Measurements from ENCODE around the gene CAMK1D.

Gene CAMK1D

DNA sequence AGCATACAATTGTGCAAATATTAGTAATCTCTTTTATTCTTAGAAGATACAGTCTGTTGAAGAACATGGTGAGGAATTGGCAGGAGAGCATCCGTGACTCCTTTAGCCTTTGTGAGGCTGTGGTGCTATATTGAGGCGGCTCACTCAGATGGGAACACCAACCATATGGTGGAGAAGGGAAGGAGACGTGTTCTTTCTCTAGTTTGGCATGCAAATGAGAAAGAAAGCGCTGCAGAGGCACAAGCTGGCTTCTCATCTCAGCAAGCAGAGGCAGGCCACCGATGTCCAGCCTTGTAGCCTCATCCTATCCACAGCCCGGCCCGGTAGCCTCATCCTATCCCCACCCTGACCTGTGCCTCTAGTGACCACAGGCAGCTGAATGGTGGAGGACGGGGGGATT, 288.3 kb downstream of the CAMK1D start:
- CTCF ChIA-PET: no interaction called here
- Histone ChIP-seq H3K27ac (ENCODE audit: extremely low read depth, low read depth, low read length) (no peak overlapping the region), H3K4me1 (ENCODE audit: control insufficient read depth, insufficient read depth, low read length) (peaks cover 8% of the 10 kb centered on the region), H3K36me3 (ENCODE audit: control insufficient read depth in 2 of 2, insufficient read depth in 1 of 2, low read length in 2 of 2) (no peaks in the 10 kb centered on the region), H3K9me3 (ENCODE audit: control insufficient read depth, insufficient read depth, low read depth, low read length) (no peaks in the 10 kb centered on the region), H3K4me3 (ENCODE audit: low read depth, low read length) (no peak overlapping the region)
- POLR2A ChIA-PET: no interaction called here
- TF ChIP-seq ZNF701 (tag by site-specific recombination; IDR thresholded peaks at IDR 0.05): no peak
- TF ChIP-seq ZNF24 (tag by site-specific recombination; IDR thresholded peaks at IDR 0.05): no peak
- TF ChIP-seq, protein P1, sequence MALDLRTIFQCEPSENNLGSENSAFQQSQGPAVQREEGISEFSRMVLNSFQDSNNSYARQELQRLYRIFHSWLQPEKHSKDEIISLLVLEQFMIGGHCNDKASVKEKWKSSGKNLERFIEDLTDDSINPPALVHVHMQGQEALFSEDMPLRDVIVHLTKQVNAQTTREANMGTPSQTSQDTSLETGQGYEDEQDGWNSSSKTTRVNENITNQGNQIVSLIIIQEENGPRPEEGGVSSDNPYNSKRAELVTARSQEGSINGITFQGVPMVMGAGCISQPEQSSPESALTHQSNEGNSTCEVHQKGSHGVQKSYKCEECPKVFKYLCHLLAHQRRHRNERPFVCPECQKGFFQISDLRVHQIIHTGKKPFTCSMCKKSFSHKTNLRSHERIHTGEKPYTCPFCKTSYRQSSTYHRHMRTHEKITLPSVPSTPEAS (tag by site-specific recombination; IDR thresholded peaks at IDR 0.05): no peak
- TF ChIP-seq PRDM1 (tag by site-specific recombination; IDR thresholded peaks at IDR 0.05): no peak
- no peak for TF ChIP-seq ZNF23 (tag by site-specific recombination; IDR thresholded peaks at IDR 0.05; ENCODE audit: borderline replicate concordance)
- no peak for TF ChIP-seq ZNF791 (tag by site-specific recombination; IDR thresholded peaks at IDR 0.05)

DNA sequence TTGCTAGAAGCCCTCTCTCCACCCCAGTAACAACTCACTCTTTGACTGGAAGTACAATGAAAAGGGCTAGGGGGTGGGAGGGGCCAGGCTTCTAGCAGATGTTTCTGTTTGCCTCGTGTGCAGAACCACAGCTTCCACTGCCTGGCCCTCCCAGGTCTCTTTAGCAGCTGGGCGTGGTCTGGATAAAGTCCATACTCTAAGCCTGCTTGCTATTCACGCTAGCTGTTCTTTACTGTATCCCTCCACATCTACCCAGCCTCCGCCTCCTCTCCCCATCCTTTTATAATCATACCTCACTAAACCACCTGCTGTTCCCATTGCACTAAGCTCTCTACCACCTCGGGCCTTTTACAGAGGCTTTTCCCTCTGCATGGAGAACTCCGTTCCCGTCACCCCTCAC, 288.8 kb downstream of the CAMK1D start:
- no peaks in the 10 kb centered on the region for H3K36me3 ChIP-seq (ENCODE audit: control insufficient read depth in 2 of 2, insufficient read depth in 1 of 2, low read length in 2 of 2)
- H3K4me1 ChIP-seq (ENCODE audit: control insufficient read depth, insufficient read depth, low read length): peaks cover 8% of the 10 kb centered on the region
- TF ChIP-seq ZFP37 (tag by site-specific recombination; IDR thresholded peaks at IDR 0.05) (no peak), ZNF664 (tag by site-specific recombination; IDR thresholded peaks at IDR 0.05) (peak; percentile 65), KLF1 (tag by site-specific recombination; IDR thresholded peaks at IDR 0.05) (peak; percentile 59), KLF9 (tag by site-specific recombination; IDR thresholded peaks at IDR 0.05; ENCODE audit: low read depth) (peak; percentile 37; the same call in 1 of the 2 replicates), GLIS1 (tag by site-specific recombination; IDR thresholded peaks at IDR 0.05) (peak; percentile 17; the same call in 1 of the 2 replicates), ZBTB17 (tag by site-specific recombination; IDR thresholded peaks at IDR 0.05) (peak; percentile 53), ZNF600 (tag by site-specific recombination; IDR thresholded peaks at IDR 0.05) (peak; percentile 84), ZNF132 (tag by site-specific recombination; IDR thresholded peaks at IDR 0.05; ENCODE audit: borderline replicate concordance) (no peak), ZNF677 (tag by site-specific recombination; IDR thresholded peaks at IDR 0.05) (peak; percentile 100)
- TF ChIP-seq, protein P2, sequence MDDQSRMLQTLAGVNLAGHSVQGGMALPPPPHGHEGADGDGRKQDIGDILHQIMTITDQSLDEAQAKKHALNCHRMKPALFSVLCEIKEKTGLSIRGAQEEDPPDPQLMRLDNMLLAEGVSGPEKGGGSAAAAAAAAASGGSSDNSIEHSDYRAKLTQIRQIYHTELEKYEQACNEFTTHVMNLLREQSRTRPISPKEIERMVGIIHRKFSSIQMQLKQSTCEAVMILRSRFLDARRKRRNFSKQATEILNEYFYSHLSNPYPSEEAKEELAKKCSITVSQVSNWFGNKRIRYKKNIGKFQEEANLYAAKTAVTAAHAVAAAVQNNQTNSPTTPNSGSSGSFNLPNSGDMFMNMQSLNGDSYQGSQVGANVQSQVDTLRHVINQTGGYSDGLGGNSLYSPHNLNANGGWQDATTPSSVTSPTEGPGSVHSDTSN (CRISPR knock-in tag; IDR thresholded peaks at IDR 0.05): no peak
- TF ChIP-seq, protein P3, sequence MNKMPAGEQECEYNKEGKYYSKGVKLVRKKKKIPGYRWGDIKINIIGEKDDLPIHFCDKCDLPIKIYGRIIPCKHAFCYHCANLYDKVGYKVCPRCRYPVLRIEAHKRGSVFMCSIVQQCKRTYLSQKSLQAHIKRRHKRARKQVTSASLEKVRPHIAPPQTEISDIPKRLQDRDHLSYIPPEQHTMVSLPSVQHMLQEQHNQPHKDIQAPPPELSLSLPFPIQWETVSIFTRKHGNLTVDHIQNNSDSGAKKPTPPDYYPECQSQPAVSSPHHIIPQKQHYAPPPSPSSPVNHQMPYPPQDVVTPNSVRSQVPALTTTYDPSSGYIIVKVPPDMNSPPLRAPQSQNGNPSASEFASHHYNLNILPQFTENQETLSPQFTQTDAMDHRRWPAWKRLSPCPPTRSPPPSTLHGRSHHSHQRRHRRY (tag by site-specific recombination; IDR thresholded peaks at IDR 0.05): no peak
- no peak overlapping the region for H3K27ac ChIP-seq (ENCODE audit: extremely low read depth, low read depth, low read length)
- ChIA-PET POLR2A (no interaction called here), CTCF (interaction anchor here (0.6 to 1.1 kb wide), 2 partner anchors 7 to 384 kb away, joined by 3 read pairs; no protein-coding TSS in a partner anchor)
- no peak overlapping the region for H3K4me3 ChIP-seq (ENCODE audit: low read depth, low read length)
- no peaks in the 10 kb centered on the region for H3K9me3 ChIP-seq (ENCODE audit: control insufficient read depth, insufficient read depth, low read depth, low read length)

GRCh38 chr10:12638781-12639180, 289.4 kb downstream of the CAMK1D start:
- H3K4me3 ChIP-seq (ENCODE audit: low read depth, low read length): no peak overlapping the region
- POLR2A ChIA-PET: no interaction called here
- no peak overlapping the region for H3K27ac ChIP-seq (ENCODE audit: extremely low read depth, low read depth, low read length)
- CTCF ChIA-PET: interaction anchor here (0.8 to 1.1 kb wide), 3 partner anchors 8 to 445 kb away, joined by 3 read pairs; no protein-coding TSS in a partner anchor
- no peaks in the 10 kb centered on the region for H3K36me3 ChIP-seq (ENCODE audit: control insufficient read depth in 2 of 2, insufficient read depth in 1 of 2, low read length in 2 of 2)
- H3K4me1 ChIP-seq (ENCODE audit: control insufficient read depth, insufficient read depth, low read length): peaks cover 8% of the 10 kb centered on the region
- H3K9me3 ChIP-seq (ENCODE audit: control insufficient read depth, insufficient read depth, low read depth, low read length): no peaks in the 10 kb centered on the region
- no peak for TF ChIP-seq GLI2 (tag by site-specific recombination; IDR thresholded peaks at IDR 0.05; ENCODE audit: borderline replicate concordance, low read depth)
- no peak for TF ChIP-seq ZNF660 (tag by site-specific recombination; IDR thresholded peaks at IDR 0.05)
- TF ChIP-seq ZNF148 (tag by site-specific recombination; IDR thresholded peaks at IDR 0.05; ENCODE audit: borderline replicate concordance): no peak
- no peak for TF ChIP-seq TCF7L2 (IDR thresholded peaks at IDR 0.05; ENCODE audit: borderline replicate concordance, low read depth, low read length)
- TF ChIP-seq, protein P4, sequence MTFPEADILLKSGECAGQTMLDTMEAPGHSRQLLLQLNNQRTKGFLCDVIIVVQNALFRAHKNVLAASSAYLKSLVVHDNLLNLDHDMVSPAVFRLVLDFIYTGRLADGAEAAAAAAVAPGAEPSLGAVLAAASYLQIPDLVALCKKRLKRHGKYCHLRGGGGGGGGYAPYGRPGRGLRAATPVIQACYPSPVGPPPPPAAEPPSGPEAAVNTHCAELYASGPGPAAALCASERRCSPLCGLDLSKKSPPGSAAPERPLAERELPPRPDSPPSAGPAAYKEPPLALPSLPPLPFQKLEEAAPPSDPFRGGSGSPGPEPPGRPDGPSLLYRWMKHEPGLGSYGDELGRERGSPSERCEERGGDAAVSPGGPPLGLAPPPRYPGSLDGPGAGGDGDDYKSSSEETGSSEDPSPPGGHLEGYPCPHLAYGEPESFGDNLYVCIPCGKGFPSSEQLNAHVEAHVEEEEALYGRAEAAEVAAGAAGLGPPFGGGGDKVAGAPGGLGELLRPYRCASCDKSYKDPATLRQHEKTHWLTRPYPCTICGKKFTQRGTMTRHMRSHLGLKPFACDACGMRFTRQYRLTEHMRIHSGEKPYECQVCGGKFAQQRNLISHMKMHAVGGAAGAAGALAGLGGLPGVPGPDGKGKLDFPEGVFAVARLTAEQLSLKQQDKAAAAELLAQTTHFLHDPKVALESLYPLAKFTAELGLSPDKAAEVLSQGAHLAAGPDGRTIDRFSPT (tag by site-specific recombination; IDR thresholded peaks at IDR 0.05): no peak
- TF ChIP-seq ZNF664 (tag by site-specific recombination; IDR thresholded peaks at IDR 0.05): no peak

Measured in HEK293 (cell line).